Measurements from ENCODE around the gene CLDN9.
A peak's percentile ranks its signal among the peaks of the same experiment; 100 is the strongest.

CLDN9 gene

GRCh38 chr16:3038896-3039295, 26.2 kb downstream of the CLDN9 start:
- TF ChIP-seq POLR2AphosphoS5 (IDR thresholded peaks at IDR 0.05; ENCODE audit: low read depth, low read length) (no peak), SIN3A (IDR thresholded peaks at IDR 0.05; ENCODE audit: borderline replicate concordance, insufficient read depth, low read length) (no peak), TAF1 (IDR thresholded peaks at IDR 0.05; ENCODE audit: borderline replicate concordance, insufficient read depth, low read length) (no peak), REST (IDR thresholded peaks at IDR 0.05; ENCODE audit: insufficient read depth in 1 of 2, low read depth in 2 of 2, low read length in 2 of 2) (no peak), FOXP2 (optimal IDR thresholded peaks at IDR 0.05; ENCODE audit: borderline replicate concordance, extremely low read depth, extremely low read length, insufficient read depth) (no peak)

GRCh38 chr16:3042376-3042775, 29.7 kb downstream of the CLDN9 start:
- TF ChIP-seq POLR2AphosphoS5 (IDR thresholded peaks at IDR 0.05; ENCODE audit: low read depth, low read length) (no peak), TAF1 (IDR thresholded peaks at IDR 0.05; ENCODE audit: borderline replicate concordance, insufficient read depth, low read length) (no peak), SIN3A (IDR thresholded peaks at IDR 0.05; ENCODE audit: borderline replicate concordance, insufficient read depth, low read length) (no peak), FOXP2 (optimal IDR thresholded peaks at IDR 0.05; ENCODE audit: borderline replicate concordance, extremely low read depth, extremely low read length, insufficient read depth) (no peak)

GRCh38 chr16:3044708-3045107, 32.0 kb downstream of the CLDN9 start:
- TF ChIP-seq REST (IDR thresholded peaks at IDR 0.05; ENCODE audit: insufficient read depth in 1 of 2, low read depth in 2 of 2, low read length in 2 of 2): no peak
- TF ChIP-seq FOXP2 (optimal IDR thresholded peaks at IDR 0.05; ENCODE audit: borderline replicate concordance, extremely low read depth, extremely low read length, insufficient read depth): no peak
- no peak for TF ChIP-seq SIN3A (IDR thresholded peaks at IDR 0.05; ENCODE audit: borderline replicate concordance, insufficient read depth, low read length)
- TF ChIP-seq TAF1 (IDR thresholded peaks at IDR 0.05; ENCODE audit: borderline replicate concordance, insufficient read depth, low read length): no peak
- TF ChIP-seq POLR2AphosphoS5 (IDR thresholded peaks at IDR 0.05; ENCODE audit: low read depth, low read length): no peak

GRCh38 chr16:3045758-3046640, 33.3 kb downstream of the CLDN9 start, which contains the start of gene MMP25:
Gene MMP25, plus strand, starts transcription at chr16:3046561. Its CDS starts 357 bp downstream, at chr16:3046918.
- no peak for TF ChIP-seq SIN3A (IDR thresholded peaks at IDR 0.05; ENCODE audit: borderline replicate concordance, insufficient read depth, low read length)
- peak; percentile 42 for TF ChIP-seq FOXP2 (optimal IDR thresholded peaks at IDR 0.05; ENCODE audit: borderline replicate concordance, extremely low read depth, extremely low read length, insufficient read depth)

- TF ChIP-seq REST (IDR thresholded peaks at IDR 0.05; ENCODE audit: insufficient read depth in 1 of 2, low read depth in 2 of 2, low read length in 2 of 2) (no peak), POLR2AphosphoS5 (IDR thresholded peaks at IDR 0.05; ENCODE audit: low read depth, low read length) (no peak), SIN3A (IDR thresholded peaks at IDR 0.05; ENCODE audit: borderline replicate concordance, insufficient read depth, low read length) (no peak), FOXP2 (optimal IDR thresholded peaks at IDR 0.05; ENCODE audit: borderline replicate concordance, extremely low read depth, extremely low read length, insufficient read depth) (no peak), TAF1 (IDR thresholded peaks at IDR 0.05; ENCODE audit: borderline replicate concordance, insufficient read depth, low read length) (no peak)
Observed at GRCh38 chr16:3046641-3047386, 34.1 kb downstream of the CLDN9 start.

All from PFSK-1 (cell line).